HFFc6 (cell line): ENCODE data around the gene FAM171A2. TPM values are rescaled to one million over a fixed set of nuclear protein-coding genes. Genes with fewer than 3 reads are reported as not detected.
"Not testable (repeated sequence)": the region's sequence is repeated elsewhere in the genome, so short reads cannot be mapped to it uniquely, and the experiment has no call there.

Source experiments
- DNase-seq: peaks from one replicate; pipeline ENCODE4 v3.0.0-alpha.2; 2018
- H3K27ac Mint-ChIP-seq: 2 replicates; pipeline ENCODE4 v1.8.0; 2020; ENCODE audit warnings: mild to moderate bottlenecking, mixed read lengths
- H3K27me3 Mint-ChIP-seq: 2 replicates; pipeline ENCODE4 v1.8.0; 2021; ENCODE audit warnings: mild to moderate bottlenecking, moderate library complexity, mixed read lengths; ENCODE audit not compliant: insufficient read depth
- H3K36me3 Mint-ChIP-seq: 2 replicates; pipeline ENCODE4 v1.8.0; 2021; ENCODE audit warnings: low read depth, mixed read lengths
- H3K4me1 Mint-ChIP-seq: 2 replicates; pipeline ENCODE4 v1.8.0; 2020; ENCODE audit warnings: low read depth, mixed read lengths
- H3K4me3 Mint-ChIP-seq: 2 replicates; pipeline ENCODE4 v1.8.0; 2020; ENCODE audit warnings: mild to moderate bottlenecking, moderate library complexity, mixed read lengths
- H3K9me3 Mint-ChIP-seq: 2 replicates; pipeline ENCODE4 v1.8.0; 2020; ENCODE audit warnings: mild to moderate bottlenecking, mixed read lengths
- total RNA-seq, 6 experiments: library from RNA; stranded (reverse); fragmentation: NEBNext Ultra II Directional; extraction: Animal tissue kit (Norgen Biotek cat#: 25700); gene quantifications; 2 replicates in 1 of 6; 3 replicates in 5 of 6; pipeline ENCODE4 v1.2.3, GENCODE V29; 2021
- TF ChIP-seq, protein P1 (sequence below): fragments of 200-600 bp; sonication (generic); IDR thresholded peaks from 2 replicates; pipeline ENCODE4 v1.5.0; 2021; ENCODE audit warnings: antibody characterized with exemption, mild to moderate bottlenecking

The FAM171A2 gene
- total RNA-seq, 6 experiments from 2014 or later: 1.6 to 1.9 (median 1.8) TPM

- H3K4me3 Mint-ChIP-seq: no peak overlapping the region
- no peak for DNase-seq
- peaks cover 29% of the 10 kb centered on the region for H3K4me1 Mint-ChIP-seq
- H3K27me3 Mint-ChIP-seq: peaks cover 6% of the 10 kb centered on the region
- 0 out of 2 replicates have a peak, but pooled peaks cover 4% of the 10 kb centered on the region for H3K36me3 Mint-ChIP-seq
- H3K9me3 Mint-ChIP-seq: no peaks in the 10 kb centered on the region
- TF ChIP-seq, protein P1, sequence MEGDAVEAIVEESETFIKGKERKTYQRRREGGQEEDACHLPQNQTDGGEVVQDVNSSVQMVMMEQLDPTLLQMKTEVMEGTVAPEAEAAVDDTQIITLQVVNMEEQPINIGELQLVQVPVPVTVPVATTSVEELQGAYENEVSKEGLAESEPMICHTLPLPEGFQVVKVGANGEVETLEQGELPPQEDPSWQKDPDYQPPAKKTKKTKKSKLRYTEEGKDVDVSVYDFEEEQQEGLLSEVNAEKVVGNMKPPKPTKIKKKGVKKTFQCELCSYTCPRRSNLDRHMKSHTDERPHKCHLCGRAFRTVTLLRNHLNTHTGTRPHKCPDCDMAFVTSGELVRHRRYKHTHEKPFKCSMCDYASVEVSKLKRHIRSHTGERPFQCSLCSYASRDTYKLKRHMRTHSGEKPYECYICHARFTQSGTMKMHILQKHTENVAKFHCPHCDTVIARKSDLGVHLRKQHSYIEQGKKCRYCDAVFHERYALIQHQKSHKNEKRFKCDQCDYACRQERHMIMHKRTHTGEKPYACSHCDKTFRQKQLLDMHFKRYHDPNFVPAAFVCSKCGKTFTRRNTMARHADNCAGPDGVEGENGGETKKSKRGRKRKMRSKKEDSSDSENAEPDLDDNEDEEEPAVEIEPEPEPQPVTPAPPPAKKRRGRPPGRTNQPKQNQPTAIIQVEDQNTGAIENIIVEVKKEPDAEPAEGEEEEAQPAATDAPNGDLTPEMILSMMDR: no peak
- no peak overlapping the region for H3K27ac Mint-ChIP-seq
Observed at GRCh38 chr17:44343510-44344209, 20.0 kb downstream of the FAM171A2 start.

GRCh38 chr17:44340553-44340952 lies 23.1 kb downstream of the FAM171A2 start:
- not testable (repeated sequence) for H3K9me3 Mint-ChIP-seq, DNase-seq
- H3K27me3 Mint-ChIP-seq: peaks cover 17% of the 10 kb centered on the region

GRCh38 chr17:44338702-44339101 lies 25.0 kb downstream of the FAM171A2 start:
- H3K27ac Mint-ChIP-seq: no peak overlapping the region
- no peak for DNase-seq
- no peaks in the 10 kb centered on the region for H3K36me3 Mint-ChIP-seq
- no peak overlapping the region for H3K4me3 Mint-ChIP-seq
- no peaks in the 10 kb centered on the region for H3K9me3 Mint-ChIP-seq
- peaks cover 11% of the 10 kb centered on the region for H3K27me3 Mint-ChIP-seq
- TF ChIP-seq, protein P1: no peak
- peaks cover 5% of the 10 kb centered on the region for H3K4me1 Mint-ChIP-seq

More at GRCh38 chr17:44340553-44340952, 23.1 kb downstream of the FAM171A2 start:
- not testable (repeated sequence) for H3K4me3 Mint-ChIP-seq, H3K27ac Mint-ChIP-seq, H3K36me3 Mint-ChIP-seq
- H3K4me1 Mint-ChIP-seq: peaks cover 12% of the 10 kb centered on the region

DNA sequence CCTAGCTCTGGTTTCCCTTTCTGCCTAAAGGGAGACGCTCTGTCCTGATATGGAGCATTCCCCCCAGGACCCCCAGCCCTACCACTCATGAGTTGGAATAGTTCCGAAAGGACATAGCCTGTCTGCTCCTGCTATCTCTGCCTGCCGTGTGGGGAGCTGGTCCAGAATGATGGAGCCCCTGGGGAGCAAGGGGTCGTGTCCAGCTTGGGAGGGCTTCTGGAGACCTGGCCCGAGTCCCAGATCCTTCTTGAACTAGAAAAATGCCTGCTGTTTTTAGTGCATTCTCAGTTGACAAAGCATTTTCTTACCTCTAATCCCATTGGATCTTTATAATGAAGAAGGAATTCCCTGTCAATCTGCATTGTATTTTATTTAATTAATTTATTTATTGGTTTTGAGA lies 27.7 kb downstream of the FAM171A2 start:
- Mint-ChIP-seq H3K27ac (no peak overlapping the region), H3K36me3 (no peaks in the 10 kb centered on the region), H3K4me3 (no peak overlapping the region), H3K9me3 (no peaks in the 10 kb centered on the region), H3K27me3 (peaks cover 10% of the 10 kb centered on the region), H3K4me1 (peaks cover 12% of the 10 kb centered on the region)
- TF ChIP-seq, protein P1: no peak
- DNase-seq: no peak

DNA sequence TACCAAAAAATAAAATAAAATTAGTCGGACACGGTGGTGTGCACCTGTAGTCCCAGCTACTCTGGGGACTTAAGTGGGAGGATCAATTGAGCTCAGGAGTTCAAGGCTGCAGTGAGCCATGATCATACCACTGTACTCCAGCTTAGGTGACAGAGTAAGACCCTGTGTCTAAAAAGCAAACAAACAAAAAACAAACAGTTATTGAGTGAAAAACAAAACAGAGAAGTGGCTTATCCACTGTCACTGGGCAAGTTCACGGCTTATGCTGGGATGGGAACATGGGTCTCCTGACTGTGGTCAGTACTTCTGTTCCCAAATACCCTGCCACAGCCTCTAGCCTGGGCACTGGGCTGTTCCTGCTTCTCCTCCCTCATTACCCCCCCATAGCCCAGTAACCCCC lies 28.1 kb downstream of the FAM171A2 start:
- TF ChIP-seq, protein P1: no peak
- no peak for DNase-seq
- H3K4me1 Mint-ChIP-seq: peaks cover 12% of the 10 kb centered on the region
- H3K27me3 Mint-ChIP-seq: peaks cover 10% of the 10 kb centered on the region
- no peaks in the 10 kb centered on the region for H3K9me3 Mint-ChIP-seq
- no peak overlapping the region for H3K4me3 Mint-ChIP-seq
- H3K27ac Mint-ChIP-seq: no peak overlapping the region
- no peaks in the 10 kb centered on the region for H3K36me3 Mint-ChIP-seq

DNA sequence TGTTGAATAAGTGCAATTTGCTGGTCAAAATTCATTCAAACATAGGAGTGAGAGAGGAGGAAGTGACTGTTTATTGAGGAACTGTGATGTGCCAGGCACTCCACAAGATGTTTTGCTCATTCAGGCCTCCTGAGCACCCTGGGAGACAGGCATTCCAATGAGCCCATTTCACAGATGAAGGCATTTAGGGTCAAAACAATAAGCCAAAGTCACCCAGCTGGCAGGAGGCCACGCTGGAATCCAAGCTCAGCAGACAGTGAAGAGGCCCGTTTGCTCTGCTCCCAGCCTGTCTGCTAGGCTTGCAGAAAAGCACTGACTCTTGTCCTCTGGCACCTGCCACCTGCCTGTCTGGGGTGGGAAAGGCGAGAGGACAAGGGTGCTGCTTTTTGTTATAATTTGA lies 28.9 kb downstream of the FAM171A2 start:
- H3K4me3 Mint-ChIP-seq: no peak overlapping the region
- H3K27me3 Mint-ChIP-seq: peaks cover 10% of the 10 kb centered on the region
- no peak overlapping the region for H3K27ac Mint-ChIP-seq
- DNase-seq: no peak
- no peaks in the 10 kb centered on the region for H3K9me3 Mint-ChIP-seq
- H3K4me1 Mint-ChIP-seq: peaks cover 12% of the 10 kb centered on the region
- TF ChIP-seq, protein P1: no peak
- no peaks in the 10 kb centered on the region for H3K36me3 Mint-ChIP-seq
